Hematopoietic multipotent progenitor cell treated with erythropoietin and hydrocortisone succinate and interleukin-3 and kit ligand, for 15 days (in vitro differentiated cells): Measurements from ENCODE around the gene IGF2R.
"Not testable (repeated sequence)": the region's sequence is repeated elsewhere in the genome, so short reads cannot be mapped to it uniquely, and the experiment has no call there.

ENCODE experiments used
- DNase-seq: peaks from one replicate; pipeline ENCODE4 v3.0.0-alpha.2; 2015; ENCODE audit warnings: low spot score

Gene IGF2R, protein sequence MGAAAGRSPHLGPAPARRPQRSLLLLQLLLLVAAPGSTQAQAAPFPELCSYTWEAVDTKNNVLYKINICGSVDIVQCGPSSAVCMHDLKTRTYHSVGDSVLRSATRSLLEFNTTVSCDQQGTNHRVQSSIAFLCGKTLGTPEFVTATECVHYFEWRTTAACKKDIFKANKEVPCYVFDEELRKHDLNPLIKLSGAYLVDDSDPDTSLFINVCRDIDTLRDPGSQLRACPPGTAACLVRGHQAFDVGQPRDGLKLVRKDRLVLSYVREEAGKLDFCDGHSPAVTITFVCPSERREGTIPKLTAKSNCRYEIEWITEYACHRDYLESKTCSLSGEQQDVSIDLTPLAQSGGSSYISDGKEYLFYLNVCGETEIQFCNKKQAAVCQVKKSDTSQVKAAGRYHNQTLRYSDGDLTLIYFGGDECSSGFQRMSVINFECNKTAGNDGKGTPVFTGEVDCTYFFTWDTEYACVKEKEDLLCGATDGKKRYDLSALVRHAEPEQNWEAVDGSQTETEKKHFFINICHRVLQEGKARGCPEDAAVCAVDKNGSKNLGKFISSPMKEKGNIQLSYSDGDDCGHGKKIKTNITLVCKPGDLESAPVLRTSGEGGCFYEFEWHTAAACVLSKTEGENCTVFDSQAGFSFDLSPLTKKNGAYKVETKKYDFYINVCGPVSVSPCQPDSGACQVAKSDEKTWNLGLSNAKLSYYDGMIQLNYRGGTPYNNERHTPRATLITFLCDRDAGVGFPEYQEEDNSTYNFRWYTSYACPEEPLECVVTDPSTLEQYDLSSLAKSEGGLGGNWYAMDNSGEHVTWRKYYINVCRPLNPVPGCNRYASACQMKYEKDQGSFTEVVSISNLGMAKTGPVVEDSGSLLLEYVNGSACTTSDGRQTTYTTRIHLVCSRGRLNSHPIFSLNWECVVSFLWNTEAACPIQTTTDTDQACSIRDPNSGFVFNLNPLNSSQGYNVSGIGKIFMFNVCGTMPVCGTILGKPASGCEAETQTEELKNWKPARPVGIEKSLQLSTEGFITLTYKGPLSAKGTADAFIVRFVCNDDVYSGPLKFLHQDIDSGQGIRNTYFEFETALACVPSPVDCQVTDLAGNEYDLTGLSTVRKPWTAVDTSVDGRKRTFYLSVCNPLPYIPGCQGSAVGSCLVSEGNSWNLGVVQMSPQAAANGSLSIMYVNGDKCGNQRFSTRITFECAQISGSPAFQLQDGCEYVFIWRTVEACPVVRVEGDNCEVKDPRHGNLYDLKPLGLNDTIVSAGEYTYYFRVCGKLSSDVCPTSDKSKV (N-terminal part only)

DNA sequence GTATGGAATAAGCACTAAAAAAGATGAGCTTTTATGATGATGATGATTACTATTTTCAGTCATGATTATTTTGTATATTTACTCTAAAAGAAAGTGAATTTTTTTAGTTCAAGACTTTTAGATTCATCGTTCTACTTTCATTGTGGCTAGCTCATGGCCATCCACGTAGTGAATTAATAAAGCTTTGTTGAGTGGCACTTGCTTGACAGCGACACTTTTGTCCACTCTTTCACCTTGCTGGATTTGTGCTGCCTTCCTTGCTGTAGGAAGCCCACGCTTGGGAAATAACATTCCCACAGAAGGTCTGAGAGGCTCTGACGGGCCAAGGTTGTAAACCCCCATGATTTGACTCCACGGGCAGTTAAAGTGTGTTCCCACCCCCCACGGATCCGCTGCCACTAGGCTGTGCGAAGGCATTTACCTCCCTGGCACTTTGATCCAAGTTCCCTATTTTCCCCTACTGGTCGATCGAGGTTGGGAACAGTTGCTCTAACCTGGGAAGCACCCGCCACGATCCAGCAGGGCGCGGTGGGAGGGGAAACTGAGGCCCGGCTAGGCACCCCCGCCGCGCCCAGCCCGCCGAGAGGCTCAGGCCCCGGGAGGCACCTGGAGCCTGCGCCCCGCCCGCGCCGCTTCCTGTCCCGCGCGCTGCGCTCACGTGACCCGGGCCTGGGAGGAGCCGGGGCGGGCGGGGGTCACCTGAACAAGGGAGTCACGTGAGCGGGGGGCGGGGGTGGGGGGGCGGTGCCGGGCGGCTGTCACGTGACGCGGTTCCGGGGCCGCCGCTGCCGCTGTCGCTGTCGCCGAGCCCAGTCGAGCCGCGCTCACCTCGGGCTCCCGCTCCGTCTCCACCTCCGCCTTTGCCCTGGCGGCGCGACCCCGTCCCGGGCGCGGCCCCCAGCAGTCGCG is at the start of gene IGF2R:
TSS of gene IGF2R (plus strand) at position 788 of the 909 bp plus-strand sequence. CDS start 165 bp downstream, outside the sequence.
- DNase-seq, result peak; percentile 92

DNA sequence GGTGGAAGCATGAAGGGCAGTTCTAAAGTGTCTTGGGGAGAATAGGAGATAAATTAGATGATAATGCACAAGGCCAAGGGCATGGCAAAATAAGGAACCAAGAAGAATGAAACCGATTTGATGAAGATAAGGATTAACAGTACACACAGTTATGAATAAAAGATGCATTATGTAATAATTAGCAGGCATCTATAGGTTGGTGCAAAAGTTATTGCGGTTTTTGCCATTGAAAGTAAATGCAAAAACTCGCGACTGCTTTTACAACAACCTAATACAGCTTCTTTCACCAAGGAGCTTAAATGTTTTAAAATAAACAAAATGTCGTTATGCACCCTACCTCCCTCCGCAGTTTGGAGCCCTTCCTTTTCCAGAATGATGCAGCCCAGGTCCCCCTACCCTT is 49.1 kb upstream of the IGF2R start:
- no peak for DNase-seq

DNA sequence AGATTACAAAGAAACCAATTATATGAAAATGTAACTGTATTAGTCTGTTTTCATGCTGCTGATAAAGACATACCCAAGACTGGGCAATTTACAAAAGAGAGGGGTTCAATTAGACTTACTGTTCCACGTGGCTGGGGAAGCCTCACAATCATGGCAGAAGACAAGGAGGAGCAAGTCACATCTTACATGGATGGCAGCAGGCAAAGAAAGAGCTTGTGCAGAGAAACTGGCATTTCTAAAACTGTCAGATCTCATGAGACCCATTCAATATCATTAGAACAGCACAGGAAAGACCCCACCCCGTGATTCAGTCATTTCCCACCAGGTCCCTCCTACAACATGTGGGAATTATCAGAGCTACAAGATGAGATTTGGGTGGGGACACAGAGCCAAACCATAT is 44.7 kb upstream of the IGF2R start:
- not testable (repeated sequence) for DNase-seq

DNA sequence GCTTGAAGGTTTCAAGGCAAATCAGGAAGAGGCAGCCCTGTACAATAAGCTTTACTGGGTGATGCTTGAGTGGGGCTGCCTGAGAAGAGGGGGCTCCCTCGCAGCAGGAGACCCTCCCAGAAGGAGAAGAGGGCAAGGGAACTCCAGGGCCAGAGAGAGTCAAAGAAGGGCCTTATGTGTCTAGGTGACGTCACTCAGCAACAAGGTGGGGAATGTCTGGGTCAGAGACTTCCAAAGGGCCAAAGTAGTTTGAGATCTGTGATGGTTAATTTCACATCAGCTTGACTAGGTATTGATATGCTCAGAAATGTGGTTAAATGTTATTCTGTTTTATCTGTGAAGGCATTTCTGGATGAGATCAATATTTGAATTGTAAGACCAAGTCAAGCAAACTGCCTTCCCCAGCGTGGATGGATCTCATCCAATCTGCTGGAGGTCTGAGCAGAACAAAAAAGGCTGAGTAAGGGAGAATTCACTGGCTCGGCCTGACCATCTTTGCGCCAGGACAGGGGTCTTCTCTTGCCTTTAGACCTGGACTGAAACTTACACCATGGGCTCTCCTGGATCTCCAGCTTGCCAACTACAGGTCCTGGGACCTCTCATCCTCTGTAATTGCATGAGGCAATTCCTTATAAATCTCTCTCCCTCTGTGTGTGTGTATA is 42.2 kb upstream of the IGF2R start:
- no peak for DNase-seq

DNA sequence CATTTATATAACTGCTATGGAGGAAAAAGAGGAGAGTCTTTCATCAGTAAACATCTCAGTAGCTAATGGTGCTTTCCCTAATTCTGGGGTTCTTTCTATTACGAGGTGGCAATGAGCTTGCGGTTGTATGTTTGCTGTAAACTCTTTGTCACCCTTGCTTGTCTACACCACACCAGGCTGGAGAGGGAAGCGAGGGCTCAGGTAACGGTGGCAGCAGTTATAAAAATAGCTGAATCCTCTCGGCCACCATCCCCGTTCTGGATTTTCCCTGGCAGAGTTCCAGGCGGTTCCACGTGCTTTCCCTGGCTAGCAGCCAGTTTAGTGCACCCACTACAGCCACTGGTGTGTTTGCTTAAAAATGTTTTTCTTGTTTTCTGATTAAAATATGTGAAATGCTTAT is 39.1 kb upstream of the IGF2R start:
- DNase-seq, result peak; percentile 44

DNA sequence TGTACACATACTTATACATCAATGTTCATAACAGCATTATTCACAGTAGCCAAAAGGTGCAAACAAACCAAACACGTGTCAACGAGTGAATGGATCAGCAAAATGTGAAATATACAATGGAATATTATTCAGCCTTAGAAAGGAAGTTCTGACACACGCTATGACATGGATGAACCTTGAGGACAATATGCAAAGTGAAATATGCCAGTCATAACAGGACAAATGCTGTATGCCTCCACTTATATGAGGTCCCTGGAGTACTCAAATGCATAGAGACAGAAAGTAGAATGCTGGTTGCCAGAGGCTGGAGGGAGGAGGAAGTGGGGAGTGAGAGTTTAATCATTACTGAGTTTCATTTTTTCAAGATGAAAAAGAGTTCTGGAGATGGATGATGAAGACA is 37.8 kb upstream of the IGF2R start:
- DNase-seq, result no peak

DNA sequence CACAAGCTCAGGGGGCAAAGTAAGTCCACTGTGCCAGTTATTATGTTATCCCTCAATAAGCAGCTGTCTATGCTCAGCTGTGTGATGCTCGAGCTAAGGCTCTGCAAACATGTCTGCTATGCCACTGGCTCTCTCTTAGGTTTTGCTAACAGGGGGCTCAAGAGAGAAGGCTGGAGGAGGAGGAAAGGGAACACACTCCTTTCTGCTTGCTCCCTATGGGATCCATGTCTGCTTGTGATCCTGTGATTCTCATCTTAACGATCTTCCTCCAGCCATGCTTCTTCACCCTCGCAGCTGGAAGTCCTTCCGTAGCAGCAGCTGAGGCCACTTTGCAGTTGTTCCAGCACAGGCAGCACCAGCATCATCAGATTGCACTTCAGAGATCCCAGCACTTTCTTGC is 37.0 kb upstream of the IGF2R start:
- DNase-seq, result no peak

DNA sequence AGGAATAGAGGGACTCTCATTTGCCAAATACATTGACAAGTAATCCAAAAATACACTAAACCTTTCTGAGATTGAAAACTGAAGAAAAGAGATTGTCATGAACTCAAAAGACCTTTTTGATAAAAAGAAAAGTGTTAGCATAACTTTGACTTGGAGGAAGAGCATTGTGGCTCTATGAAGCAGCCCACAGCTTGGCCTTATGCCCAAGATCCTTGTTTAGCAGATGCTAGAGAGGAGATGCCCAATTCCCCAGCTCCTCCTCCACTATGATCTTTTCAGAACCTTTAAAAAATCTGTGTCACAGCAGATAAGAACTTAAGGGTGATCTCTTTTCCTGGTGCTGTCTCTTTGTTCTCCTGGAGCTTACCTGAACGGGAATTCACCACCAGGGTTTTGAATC is 35.8 kb upstream of the IGF2R start:
- no peak for DNase-seq

DNA sequence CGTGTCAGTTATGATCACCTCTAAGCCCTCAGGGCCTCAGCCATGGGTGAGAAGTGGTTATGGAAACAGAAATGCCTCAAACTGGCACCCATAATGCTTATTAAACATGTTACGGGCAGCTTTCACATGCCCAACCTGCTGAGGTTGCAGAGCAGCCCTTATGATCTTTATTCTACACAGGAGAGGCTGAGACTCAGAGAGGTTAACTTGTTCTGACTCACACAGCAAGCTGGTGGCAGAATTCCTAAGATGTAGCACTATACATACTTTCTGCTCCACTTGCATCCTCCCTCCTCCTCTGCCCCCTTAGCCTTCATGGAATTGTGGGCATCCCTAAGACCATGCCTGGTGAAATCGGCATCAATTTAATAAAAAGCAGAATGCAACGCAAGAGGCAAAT is 34.7 kb upstream of the IGF2R start:
- DNase-seq, result no peak

DNA sequence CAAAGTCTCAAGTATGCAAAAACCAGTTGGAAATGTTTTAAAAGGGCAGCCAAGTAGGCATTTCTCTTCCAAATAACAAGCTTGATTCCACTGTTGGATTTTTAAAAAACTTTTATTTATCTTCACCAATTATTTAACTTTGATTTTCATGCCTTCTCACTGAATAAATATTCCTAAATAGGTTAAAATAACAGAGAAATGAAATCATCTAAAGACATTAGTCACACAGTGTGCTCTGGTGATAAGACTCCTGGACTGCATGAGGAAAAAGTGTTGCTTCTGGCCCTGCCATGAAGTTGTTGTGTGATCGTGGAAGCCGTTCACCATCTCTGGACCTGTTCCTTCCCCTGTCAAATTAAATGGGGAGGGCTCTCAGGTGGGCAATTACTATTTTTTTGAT is 33.8 kb upstream of the IGF2R start:
- DNase-seq, result no peak

DNA sequence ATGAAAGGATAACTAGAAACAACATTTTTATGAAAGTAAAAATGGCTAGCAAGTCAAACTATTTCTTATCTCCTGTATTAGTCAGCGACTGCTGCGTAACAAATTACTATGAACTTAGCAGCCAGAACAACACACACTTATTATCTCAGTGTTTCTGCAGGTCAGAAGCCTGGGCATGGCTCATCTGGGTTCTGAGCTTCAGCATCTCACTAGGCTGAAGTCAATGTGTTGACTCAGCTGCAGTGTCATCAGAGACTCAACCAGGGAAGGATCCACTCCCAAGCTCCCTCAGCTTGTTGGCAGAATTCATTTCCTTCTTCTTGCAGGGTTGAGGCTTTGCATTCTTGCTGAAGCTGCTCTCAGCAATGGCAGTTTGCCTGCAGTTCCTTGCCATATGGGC is 33.2 kb upstream of the IGF2R start:
- no peak for DNase-seq

DNA sequence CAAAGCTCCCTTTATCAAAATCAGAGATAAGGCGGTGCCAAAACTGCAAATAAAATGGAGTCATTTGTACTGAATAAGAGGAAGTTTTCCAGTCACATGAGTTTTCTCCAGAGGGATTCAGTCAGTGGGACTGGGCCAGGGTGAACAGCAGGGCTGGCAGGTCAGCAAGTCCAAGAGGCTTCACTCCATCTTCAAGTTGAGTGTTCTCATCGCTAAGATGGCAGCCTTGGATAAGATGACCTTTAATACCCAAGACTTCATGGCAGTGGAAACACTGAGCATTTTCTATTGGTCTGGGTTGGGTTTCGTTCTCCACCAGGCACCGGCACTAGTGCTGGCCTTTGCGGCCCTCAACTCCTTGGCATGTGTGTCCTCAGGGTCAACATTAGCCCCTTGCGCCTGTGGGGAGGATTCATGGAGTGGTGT is 29.3 kb upstream of the IGF2R start:
- DNase-seq, result no peak

DNA sequence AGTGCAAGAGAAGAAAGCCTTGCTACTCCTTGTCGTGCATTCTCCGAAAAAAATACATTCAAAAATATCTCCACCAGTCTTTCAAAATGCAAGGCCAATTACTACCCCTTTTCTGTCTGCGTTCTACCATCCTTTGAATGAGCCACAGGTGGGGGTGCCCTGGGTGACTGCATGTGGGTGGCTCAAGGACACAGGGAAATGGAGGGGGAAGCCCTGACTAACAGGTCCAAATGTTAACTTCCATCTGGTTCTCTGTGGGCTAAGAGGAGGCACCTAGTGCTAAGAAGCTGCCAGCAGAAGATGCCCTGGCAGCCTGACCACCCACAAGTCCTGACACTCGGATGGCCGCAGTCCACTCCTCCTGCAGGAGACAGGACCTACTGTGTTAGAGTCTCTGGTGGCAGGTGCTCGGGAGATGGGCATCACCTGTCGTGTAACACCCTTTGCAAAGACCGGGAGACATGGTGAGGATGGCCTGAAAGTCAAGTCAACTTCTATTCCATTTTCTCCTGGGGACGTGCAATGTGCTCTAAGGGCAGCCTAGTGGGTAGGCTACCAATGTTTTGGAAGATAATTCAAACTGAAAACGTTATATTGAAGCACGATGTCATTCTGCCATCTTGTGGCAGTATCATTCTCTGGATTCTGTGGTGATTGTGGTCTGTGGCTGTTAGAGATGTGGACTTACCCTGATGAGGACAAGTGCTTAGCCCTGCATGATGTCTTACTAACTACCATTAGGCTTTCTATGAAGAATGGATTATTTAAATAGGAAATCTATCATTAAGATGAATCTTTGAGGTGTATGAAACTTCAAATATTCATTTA is 27.4 kb upstream of the IGF2R start:
- peak; percentile 23 for DNase-seq

DNA sequence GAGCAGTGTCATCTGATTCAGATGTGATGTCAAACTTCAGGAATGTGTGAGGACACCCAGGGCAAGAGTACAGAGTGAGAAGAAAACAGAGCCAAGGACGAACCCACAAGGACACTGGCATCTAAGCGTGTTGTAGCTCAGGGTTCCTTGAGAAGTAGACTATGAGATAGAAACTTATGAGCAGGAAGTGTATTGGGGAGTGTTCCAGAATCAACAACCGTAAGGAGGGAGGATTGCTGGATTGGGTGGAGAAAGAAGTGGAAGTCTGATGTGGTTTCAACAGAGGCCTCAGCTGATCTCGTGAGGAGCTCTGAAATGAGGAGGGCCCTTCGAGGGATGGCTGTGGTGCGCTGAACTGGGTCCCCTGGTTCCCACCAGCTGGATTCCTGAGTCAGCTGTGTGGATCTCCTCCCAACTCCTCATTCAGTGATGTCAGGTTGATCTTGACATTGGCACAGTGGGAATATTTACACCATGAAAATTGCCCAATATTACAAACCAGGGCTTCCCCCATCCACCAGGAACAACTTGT is 25.7 kb upstream of the IGF2R start:
- DNase-seq, result no peak

DNA sequence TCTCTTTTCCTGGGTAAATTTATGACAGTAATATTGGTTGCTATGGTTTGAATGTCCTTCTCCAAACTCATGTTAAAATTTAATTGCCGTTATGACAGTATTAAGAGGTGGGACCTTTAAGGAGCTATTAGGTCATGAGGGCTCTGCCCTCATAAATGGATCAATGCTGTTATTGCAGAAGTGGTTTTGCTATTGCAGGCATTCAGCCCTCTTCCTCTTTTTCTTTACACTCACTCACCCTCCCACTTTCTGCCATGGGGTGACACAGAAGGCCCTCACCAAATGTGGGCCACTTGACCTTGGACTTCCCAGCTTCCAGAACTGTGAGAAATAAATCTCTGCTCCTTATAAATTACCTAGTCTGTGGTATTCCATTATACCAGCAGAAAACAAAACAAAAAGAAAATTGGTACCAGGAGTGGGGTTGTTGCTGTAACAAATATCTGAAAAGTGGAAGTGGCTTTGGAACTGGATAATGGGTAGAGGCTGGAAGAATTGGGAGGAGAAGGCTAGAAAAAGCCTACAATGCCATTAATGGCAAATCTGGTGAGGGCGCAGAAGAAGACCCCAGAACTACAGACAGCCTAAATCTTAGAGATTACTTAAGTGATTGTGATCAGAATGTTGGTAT is 24.8 kb upstream of the IGF2R start:
- no peak for DNase-seq

DNA sequence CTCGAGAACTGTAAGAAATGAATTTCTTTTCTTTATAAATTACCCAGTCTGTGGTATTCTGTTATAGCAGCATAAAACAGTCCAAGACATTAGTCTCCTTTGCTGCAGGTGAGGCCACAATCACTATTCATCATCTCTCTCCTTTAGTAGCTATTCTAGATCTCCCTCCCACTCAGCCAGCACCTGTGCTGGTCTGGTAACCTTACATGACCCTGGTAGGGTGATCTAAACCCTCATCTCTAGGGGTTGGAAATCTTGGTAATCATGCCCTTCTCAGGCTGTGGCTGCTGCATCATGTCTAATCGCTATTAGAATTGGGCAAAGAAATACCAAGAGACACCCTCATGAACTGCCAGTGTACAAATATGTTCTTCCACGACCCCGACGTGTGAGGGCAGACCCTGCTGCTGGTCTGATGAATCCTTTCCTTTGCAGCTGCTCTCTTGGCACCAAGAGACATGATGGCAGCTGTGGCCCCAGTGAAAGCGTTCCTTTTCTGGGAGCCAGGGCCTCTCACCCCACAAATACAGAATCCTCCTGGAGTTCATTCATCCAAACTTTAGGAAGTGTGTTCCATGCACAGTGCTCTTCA is 23.0 kb upstream of the IGF2R start:
- DNase-seq, result no peak

DNA sequence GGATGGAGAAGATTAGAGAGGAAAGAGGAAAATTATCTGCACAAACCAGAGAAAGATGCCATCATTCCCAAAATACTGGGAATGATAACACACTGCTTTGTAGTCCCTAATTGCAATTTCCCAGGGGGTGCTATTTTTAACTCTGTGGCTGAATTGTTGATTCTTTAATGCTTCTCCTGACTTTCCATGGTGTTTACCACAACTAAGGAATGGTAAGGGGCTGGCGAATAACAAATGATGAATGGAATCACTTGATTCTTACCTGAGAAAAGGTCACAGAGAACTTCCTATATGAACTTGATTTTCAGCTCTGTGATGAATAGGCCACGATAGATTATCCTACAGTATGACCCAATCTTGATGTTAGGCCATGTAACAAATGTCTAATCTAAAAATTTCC is 22.0 kb upstream of the IGF2R start:
- no peak for DNase-seq

DNA sequence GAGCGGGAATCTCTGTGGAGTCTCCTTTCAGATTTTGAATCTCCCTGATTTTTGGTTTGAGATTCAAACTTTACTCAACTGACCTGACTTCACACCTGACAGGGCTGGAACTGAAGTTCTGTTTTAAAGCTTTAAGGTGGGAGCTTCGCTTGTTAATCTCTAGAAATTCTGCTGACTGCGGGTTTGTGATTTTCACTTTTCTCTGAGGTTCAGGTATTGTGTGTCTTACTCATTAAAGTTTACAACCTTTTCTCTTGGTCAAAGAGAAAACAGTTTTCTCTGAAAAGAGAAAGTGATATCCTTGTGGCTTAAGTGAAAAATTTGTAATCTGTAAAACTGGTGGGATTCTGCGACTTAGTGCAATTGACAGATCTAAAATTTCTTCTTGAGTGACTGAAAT is 20.7 kb upstream of the IGF2R start:
- DNase-seq, result no peak

DNA sequence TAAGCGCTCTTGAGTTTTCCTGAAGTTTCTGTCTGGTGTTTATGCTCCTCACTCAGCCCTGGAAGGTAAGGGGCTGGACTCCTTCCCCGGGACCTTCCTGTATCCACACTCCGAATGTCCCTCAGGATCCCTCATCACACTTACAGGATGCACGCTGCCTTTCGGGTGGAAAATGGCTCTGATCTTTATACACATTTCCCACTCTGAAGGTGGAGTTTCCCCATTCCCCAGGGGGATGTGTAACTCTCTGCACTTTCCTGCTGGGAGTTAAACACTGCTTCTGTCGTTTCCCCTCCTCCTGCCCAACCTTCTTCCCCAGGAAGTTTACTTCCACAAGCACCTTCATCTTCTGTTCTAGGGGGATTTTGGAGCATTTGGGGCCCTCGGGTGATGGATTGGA is 17.1 kb upstream of the IGF2R start:
- no peak for DNase-seq
